Fibroblast of upper back skin (primary cell): ENCODE data around the gene IFT43.

Experiments used
- DNase-seq: peaks from one replicate; pipeline ENCODE4 v3.0.0-alpha.2; 2013

IFT43 gene

DNA sequence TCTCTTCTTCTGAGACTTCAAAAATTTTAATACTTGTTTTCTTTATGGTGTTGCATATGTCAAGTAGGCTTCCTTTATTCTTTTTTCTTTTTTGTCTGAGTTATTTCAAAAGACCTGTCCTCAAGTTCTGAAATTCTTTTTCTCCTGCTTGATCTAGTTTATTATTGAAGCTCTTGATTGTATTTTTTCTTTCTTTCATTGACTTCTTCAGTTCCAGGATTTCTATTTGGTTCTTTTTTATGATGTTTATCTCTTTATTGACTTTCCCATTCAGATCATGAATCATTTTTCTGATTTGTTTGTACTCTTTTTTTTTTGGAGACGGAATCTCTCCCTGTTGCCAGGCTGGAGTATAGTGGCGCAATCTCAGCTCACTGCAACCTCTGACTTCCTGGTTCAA is 34.1 kb downstream of the IFT43 start:
- no peak for DNase-seq

DNA sequence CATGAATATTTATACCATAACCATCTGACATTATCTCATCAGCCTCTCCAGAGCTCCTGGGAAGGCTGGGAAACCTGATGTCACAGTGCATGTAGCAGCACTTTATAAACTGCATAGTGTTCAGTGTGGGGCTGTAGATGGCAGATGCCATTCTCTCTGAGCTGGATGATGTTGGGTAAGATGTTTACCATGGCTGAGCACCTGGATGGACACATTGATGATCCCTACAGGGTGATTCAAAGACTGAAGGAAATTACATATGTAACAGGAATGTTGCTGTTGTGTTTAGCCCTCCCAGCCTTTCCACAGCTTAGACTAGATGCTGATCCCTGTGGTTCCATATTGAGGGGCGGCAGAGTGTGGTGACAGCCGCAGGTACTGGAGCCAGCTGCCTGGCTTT is 37.4 kb downstream of the IFT43 start:
- no peak for DNase-seq

DNA sequence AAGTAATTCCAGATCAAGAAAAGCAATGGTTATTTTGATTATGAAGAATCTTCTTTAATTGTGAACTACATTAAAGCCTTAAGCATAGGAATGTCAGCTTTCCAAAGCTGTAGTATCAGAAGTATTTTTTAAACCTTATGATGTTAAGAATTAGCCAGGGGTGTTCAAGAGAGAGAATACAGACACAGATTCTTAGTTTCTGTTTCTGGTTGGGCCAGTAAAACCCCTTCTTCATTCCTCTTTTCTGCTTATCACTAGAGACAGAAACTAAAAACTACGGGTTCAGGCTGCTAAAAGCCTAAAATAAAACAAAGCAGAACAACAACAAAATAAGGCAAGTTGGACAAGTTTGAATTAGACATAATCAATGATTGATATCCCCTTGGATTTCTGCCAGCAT is 38.2 kb downstream of the IFT43 start:
- DNase-seq = no peak

DNA sequence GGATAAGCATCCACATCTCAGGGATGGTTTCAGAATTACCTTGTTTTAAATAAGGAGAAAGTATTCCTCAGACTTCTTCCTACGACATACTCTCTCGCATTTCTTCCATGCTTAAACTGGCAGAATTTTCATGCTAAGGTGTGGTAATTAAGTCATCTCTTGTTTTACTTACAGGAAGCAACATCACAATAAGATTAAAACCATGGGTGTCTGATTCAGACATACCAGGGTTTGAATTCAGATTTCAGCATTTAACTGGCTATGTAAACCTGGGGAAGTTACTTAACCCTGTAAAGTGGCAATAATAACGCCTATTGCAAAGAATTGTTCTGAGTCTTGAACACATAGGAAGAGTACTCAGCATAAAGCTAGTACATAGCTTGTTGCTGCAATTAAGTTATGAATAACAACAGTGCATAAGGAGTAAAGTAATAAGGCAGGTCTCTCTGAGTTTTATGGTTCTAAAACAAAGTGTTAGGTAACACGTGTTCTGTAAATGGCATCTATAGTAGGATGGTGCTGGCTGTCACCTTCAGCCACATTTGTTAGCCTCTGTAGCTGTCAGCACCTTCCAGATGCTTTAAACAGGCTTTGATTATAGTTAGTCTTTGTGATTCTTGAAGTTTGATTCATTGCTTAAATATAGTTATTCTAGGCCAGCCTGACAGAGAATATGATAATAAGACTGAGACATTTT is 38.8 kb downstream of the IFT43 start:
- no peak for DNase-seq

DNA sequence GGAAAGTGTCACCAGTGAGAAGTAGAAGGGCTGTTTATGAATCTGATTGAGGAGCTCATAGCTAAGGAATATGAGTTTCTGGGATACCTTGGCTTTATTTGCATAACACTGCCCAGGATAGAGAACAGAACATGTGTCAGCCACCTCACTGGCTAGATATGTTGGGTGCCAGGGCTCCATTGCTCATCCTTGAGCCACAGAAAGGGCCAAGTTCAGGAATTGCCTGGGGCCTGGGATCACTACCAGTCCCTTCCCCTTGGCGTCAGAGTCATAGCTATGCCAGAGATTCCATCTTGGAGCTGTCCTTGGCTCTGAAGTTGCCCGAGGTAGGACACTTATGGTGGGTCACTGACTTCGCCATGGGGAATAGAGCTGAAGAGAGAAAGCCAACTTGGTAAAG is 49.0 kb downstream of the IFT43 start:
- DNase-seq = no peak

DNA sequence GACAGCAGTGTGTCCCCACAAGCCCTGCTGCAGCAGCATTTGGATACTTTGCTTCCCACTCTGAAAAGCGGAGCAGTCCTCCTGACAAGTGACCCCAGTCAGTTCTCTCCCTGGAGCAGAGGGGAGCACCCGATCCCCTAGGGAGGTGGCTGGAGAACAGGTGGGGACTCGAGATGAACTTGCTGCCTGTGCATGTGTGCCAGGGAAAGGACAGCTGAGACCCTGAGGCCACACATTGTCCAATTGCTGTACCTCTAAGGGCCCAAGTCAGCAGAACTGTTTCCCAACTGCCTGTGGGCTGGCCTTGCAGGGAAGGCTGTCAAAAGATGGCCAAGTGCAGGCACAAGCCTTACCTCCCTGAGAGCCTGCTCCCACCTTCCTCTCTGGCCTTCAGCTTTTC is 55.1 kb downstream of the IFT43 start:
- no peak for DNase-seq

DNA sequence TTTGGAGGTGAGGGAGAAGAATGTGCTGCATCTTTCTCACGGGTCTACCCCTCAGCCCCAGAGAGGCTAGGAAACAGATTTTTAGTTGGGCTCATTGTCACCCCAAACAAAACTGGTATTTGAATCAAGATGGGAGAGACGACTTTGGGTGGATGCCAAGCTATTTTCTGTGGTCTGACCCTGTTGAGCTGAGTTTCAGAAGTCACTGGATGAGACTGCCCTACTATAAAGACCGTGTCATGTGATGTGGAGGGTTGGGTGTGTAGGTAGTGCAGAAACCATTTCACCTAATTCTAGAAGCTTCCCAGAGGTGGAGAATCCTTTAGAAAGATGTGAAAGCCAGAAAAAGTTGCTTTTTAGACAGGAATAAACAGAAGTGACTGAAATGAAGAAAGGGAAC is 60.2 kb downstream of the IFT43 start:
- DNase-seq = no peak

DNA sequence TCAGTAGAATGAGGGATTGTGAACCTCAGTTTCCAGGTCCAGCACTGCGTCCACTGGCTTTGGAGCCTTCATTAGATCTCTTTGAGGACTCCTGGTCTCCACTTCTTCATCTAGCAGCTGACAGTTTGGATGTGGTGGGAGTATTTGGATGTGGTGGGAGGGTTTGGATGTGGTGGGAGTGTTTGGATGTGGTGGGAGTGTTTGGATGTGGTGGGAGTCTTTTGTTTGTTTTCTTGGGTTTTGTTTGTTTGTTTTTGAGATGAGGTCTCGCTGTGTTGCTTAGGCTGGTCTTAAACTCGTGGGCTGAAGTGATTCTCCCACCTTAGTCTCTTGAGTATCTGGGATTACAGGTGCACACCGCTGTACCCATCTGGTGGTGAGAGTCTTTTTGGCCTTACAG is 64.7 kb downstream of the IFT43 start:
- DNase-seq = no peak

DNA sequence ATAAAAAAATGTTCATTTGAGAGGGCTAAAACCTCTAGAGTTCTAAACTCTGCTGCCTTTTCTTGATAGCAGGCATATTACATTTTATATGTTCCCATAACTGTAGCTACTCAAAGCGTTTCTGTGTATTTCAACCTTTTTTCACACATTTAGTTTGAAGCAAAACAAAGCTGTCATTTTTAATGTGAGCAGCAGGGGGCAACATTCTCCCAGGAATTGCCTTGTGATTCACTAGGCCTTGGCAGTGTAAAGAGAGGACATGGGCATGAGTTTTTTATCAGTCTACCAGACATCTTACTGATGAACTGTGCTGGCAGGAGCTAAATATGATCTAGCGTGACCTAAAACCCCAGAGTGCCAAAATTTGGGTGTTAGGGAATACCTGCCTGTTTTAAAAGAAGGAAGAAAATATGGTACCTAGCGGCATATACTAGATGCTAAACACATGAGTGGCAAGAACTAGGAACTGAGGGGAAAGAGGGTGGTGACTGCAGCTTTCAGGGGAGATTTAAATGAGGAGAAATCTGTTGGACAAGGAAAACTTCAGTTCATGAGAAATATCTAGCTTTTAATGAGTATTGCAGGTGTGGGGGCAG is 65.3 kb downstream of the IFT43 start:
- DNase-seq = peak; percentile 61

DNA sequence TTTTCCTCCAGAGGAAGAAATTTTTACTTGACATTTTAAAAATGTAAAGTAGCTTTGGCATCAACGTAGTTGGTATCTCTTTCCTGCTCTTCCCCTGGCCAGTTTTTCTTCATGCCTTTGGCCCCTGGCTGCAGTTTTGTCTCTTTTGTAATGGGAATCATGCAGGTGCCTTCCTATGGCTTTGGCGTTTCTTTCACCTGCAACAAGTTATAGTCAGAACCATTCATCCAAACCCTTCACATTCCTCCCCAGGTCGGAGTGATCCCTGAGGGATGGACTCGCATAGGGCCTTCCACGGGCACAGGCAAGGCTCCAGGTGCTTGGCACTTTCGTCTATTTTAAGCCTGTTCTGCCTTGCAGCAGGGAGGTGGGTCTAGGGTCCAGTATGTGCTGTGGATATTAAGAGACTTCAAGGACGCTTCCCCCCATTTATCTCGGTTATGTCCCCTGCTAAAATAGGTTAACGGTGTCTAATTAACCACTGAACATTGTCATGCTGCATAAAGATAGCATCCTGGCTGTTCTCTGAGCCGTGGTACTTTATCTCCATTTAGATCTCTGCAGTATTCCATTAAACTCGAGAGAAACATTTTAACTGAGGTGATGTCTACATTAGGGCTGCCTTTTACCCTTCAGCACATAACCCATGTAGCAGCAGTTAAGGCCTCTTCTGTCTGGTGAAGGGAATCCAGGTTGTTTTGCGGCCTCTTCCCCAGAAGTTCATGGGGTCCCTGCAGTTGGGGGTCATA is 66.3 kb downstream of the IFT43 start:
- no peak for DNase-seq

DNA sequence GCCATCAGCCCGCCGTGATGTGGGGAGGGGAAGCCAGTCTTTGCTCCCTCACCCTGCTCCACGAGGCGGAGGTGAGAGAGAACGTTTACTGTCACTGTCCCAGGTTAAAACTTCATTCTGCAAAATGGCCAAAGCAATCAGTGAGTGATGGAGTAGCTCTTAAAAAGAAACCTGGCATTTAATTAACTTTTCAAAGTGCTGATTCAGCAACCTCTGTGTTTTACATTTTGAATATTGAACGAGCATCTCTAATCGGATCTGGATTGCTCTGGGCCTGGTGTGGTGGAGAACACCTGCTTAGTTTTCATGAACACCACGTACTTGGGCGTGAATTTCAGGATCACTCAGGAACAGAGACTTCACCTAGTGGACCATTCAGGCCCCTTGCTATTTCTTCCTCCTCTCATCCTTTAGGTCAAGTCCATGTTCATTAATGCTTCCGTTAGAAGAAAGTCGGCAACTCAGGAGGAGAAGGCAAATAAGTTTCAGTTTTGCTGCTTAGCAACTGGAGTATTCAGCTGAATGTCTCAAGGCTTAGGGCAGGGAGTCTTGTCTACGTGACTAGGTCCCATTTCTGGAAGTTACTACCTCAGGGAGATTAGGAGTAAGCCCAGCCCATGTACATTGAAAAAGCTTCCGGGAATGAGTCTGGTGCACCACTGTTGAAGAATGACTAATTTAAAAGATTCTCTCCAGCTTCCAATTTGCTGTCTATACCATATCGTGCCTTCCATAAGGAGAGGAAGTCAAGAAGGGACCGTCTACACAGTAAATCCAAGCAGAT is 68.2 kb downstream of the IFT43 start:
- DNase-seq = no peak

DNA sequence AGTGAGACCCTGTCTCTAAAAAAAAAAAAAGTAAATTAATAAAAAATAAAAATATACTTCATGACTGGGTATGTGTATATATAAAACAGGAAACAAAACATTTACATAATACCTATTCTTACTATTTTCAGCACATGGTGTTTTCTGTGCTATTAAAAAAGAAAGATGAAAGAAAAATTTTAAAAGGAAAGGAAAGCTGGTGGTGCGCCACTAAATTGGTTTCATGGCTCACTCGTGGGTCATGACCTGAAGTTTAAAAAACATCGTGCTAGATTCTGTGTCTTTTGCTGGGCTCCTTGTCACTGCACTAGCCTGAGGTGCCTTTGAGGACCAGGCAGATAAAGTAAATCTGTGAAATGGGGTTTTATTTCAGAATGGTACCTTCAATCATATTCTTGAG is 69.8 kb downstream of the IFT43 start:
- no peak for DNase-seq

DNA sequence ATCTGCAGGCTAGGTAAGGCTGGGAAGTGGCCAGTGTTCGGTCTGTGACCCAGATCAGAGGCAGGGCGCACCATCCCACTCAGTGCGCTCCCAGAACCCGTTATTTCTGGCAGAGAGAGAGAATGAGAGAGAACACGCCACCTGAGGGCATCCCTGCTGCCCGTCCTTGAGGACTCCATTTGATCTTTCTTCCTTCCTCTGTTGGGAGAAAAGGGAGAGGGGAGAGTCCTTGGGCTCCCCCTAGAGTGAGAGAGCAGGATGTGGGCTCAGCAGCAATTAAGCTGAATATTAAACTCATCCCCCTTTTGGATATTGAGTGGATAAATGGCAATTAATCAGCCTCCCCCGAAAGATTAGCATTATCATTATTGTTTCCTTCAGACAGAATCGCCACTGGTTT is 70.6 kb downstream of the IFT43 start:
- DNase-seq = peak; percentile 8

DNA sequence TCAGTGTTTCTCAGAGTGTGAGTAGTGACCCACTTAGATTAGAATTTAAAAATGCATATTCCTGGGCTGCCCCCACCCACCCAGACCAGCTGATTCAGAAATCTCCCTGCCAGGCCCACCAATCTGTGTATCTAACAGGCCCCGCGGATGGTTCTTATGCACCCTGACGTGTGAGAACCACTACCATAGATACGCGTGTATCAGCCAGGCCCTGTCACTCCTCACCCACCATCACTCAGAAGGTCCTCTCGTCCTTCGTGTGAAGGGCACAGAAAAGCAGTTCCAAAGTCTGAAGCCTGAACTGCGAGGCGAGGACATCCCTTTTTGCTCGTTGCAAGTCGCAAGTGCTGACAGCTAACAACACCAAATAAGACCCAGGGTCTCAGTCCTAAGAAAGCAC is 72.4 kb downstream of the IFT43 start:
- DNase-seq = no peak

DNA sequence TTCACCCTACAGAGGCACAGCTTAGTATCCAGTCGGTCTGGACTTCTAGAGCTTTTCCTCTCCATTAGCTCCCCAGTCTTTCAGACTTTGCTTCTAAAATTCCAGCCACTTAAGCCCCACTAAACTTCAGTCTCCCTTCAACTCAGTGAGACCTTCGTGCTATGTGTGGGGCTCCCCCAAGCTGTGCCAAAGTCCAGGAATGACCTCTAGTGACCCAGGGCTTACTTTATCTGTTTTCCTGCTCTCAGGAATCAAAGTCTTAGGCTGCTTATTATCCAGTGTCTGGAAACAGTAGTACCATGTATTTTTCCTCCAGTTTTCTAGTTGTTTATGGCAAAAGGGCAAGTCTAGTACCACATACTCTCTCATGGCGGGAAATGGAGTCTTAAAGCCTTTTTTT is 77.8 kb downstream of the IFT43 start:
- no peak for DNase-seq

DNA sequence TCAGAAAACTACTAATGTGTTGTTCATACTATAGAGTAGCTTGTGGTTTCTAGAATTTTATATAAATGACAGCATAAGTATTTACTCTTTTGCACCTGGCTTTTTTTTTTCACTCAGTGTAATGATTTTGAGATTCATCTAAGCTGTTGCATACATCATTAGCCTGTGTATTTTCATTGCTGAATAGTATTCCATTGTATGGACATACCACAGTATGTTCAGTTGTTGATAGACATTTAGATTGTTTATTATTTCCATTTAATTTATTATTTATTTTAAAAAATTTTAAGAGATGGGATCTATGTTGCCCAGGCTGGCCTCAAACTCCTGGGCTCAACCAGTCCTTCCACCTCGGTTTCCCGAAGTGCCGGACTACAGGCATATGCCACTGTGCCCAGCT is 80.0 kb downstream of the IFT43 start:
- no peak for DNase-seq

DNA sequence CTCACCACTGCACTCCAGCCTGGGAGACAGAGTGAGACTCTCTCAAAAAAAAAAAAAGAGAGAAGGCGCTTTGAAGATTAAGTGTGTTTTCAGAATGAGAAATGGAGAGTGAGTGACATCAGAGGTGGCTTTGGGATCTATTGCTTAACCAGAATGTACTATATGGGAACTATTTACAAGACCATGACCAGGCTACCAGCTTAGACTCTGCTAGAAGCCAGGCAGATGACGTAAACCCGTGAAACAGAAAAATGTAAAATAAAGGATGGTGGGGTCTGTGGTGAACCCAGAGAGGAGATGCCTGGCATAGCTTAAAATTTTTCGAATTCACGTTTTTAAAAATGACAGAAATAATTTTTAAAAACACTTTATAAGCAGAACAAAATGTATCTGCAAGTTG is 82.0 kb downstream of the IFT43 start:
- DNase-seq = peak; percentile 45

DNA sequence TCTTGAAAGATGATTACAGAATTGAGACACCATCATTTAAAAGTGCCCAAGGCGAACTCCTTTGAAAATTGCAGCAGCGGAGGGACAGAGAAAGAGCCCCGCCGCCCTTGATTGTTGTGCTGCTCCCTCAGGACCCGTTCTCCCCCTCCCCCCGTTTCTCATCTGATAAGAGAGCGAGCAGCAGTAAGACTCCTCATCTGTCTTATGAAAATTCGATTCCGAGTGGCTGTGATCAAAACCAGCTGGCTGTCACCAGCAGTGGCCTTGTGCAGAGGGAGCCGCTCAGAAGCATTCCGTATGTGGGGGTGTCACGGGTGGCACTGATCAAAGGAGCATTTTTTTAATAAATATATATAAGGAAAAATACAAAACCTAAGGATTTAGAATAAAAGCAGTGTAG is 88.2 kb downstream of the IFT43 start:
- DNase-seq = no peak

DNA sequence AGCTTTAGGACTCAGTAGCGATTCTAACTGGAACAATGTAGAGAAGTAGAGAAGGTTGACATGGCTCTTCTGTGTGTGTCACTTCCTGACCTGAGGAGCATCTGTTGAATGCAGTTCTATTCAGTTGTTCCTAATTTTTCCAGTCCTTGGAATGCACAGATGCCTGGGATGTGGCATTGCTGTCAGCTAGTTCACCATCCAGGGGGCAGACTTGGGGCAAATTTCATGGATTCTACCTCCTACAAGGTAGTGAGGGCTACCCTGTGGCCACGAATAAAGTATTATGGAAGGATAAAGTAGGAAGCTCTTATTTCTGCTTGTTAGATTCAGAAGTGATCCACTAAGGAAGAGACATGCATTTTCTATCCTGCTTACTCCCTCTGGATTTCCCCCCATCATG is 91.8 kb downstream of the IFT43 start:
- no peak for DNase-seq

DNA sequence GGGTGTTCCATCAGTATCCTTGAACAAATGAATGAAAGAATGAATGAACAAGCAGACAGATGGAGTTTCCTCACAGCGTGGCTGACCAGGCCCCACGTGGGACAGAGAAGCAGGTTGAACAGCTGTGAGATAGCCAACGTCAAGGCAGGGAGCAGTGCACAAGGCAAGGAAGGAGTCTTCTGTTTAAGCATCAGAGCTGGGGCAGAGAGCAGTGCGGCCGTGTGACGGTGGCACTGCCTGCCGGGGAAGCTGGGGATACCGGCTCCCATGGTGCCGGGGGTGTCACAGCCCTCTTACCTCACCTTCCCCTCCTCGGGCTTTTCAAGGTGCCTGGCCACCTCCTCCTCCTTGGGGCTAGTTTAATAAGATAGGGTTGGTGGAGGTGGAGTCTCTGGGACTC is 92.9 kb downstream of the IFT43 start:
- no peak for DNase-seq

DNA sequence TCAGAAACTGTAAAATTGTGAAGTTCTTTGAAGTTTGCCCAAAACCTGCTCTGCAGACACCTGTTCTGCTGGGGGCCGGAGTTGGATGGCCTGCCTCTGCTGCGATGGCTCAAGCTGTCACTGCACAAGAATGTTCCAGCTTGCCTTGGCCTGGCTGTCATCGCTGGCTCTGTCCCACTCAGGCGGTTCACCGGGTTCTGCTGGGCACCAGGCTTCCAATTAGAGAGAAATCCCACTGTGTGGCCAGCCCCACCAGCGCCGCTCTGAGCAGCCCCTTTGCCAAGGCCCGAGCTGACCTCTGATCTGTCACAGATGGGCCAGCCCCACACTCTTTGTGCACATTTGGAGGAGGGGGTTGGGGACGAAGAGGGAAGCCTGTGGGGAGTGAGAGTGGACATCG is 94.5 kb downstream of the IFT43 start:
- no peak for DNase-seq

DNA sequence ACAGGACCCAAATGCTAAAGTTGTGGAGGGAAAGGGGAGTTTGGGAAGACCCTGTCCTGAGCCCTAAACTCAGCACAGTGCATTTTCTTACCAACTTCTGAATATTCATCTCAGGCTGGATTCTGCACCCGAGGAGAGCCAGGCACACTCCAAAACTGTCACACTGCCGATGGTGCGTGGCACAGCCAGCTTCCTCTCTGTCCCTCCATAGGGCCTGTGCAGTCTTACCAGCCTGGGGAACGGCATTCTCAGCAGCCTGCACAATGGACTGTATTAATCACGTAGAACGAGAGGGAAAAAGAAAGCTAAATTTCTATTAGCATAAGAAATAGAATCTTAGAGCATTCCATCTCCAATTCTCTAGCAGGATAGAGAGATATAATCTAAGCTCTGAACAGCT is 94.9 kb downstream of the IFT43 start:
- DNase-seq = no peak

DNA sequence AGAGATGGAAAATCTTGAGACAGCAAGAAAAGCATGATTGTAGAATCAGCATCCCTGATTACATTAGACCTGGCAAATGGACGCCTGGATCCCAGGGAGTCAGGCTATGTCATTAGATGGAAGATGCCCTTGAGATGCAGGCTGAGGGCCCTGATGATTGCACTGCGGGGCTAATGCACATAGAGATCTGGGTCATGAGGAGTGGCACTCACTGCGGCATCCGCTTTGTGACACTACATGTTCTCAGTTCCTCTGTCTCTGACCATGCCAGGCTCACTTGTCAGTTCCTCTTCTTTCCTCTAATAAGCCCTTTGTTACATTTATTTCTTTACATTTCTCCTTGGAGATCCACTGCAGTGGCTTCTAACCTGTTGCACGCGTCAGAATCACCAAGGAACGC is 96.1 kb downstream of the IFT43 start:
- no peak for DNase-seq
